HG03066 (cell line): ENCODE data around the gene DISP2.

Experiments used
- ATAC-seq: cut with Tn5 transposase; IDR thresholded peaks from one replicate; pipeline ENCODE4 v1.9.1; 2021; ENCODE audit warnings: low read depth; ENCODE audit not compliant: unreplicated experiment

Gene DISP2

DNA sequence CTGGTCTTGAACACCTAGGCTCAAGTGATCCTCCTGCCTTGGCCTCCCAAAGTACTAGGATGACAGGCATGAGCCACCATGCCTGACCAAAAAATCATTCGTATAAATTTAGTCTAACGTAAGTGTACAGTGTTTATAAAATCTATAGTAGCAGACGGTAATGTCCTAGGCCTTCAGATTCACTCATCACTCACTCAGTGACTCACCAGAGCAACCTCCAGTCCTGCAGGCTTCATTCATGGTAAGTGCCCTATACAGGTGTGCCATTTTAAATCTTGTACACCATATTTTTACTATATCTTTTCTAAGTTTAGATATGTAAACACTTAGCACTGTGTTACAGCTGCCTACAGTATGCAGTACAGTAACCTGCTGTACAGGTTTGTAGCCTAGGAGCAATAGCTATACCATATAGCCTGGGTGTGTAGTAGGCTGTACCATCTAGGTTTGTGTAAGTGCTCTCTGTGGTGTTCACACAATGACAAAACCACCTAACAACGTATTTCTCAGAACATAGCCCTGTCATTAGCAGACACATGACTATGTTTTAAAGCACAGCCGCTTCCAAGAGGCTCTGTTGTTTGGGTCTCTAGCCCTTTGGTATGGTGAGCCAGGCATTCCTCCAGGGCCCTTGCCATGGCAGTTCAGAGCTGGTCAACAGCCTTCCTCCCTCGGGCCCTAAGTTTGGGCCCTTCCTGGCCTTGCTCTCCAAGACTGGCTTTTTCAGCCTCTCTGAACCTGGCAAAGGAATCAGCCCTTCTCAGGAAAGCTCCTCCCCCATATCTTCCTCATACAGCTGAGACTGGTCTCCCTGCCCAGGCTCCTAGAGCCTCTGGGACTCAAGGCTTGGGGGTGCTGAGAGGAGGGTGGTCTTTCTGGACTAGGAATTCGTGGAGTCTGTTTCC, 15.4 kb upstream of the DISP2 start:
- no peak for ATAC-seq

DNA sequence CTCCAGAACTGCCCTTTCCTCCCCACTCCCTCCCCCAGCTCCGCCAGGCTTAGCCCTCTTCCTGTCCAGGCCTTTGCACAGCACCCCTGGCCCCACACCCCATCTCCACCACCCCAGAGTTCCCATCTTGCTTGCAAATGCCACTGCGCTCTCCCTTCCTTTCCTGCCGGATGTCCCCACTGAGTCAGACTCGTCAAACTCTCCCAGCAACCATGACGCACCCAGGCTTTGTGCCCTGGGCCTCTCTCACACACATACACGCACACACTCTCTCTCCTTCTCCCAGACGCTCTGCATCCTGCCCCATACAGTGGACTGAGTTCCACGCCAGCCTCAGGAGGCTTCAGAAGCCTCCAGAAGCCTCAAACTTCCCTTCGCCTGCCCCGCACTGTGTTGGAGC, 14.5 kb upstream of the DISP2 start:
- ATAC-seq = no peak

GRCh38 chr15:40344217-40344616, 13.8 kb upstream of the DISP2 start:
- ATAC-seq = no peak

GRCh38 chr15:40344631-40345120, 13.3 kb upstream of the DISP2 start:
- ATAC-seq = no peak

DNA sequence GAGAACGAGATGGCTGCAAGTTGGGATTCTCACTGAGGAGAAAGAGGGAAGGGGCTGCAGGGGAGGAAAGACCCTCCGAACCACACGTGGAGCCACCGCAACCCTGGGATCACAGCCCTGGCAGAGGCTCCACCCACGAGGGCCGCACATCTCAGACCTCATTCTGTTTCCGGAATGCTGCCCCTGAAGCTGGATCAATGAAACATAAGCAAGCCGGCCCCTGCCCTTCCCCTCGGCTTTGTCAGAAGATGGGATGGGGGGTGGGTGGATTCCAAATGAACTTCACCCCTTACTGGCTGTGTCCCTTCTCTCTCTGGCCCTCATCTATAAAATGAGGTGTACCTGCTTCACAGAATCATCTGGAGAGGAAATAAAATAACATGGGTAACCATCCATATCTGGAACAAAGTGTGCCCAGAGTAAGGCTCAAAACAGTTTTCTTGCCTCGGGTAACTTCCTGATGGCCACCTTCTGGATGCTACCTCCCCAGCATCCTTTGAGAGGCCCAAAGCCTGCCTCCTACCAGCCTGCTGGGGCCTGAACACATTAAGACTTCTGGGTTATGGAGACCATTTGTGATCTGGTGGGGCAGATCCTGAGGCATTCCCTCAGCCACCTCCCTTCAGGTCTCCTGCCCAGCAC, 12.7 kb upstream of the DISP2 start:
- no peak for ATAC-seq

GRCh38 chr15:40345867-40346578, 12.0 kb upstream of the DISP2 start:
- ATAC-seq = no peak

DNA sequence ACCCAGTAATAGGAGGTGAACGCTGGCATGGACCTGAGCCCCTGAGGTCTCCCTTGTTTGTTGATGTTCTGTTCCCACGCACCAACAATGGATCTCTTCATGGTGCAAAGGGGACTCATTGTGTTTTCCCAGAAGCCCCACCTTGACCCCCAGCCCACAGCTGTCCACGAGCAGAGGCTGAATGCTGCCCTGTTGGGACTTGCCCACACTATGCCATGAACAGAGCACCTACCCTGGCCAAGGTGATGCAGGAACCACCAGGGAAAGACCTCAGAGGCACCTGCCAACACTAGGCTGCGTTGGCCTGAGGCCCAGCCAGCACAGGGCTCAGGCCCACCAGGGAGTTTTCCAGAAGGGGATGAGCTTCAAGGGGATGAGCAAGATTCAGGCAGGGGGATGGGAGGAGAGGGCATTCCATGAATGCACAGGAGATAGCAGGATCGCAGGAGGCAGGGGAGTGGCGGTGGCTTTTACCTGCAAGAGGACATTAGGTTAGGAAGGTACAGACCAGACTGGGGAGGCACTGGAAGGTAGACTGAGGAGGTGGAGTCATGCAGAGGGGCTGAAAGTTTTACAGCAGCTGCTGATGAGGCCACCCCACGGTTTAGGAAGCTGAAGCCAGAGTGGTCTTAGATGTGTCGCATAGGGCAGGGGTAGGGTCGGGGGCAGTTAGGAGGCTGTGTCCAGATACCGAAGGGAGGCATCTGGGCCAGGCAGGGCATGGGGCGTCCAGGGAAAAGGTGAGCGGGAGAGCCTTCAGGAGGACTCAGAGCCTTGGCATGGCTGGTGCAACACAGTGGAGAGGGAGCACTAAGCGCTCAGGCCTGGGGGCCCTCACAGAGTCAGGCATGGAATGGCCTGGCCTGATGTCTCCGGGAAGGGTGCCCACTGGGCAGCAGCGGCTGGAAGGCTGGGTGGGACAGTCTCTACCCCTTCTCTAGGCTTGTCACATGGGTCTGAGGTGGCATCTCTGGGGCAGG, 11.2 kb upstream of the DISP2 start:
- no peak for ATAC-seq

- ATAC-seq = no peak
These were observed 10.2 kb upstream of the DISP2 start for GRCh38 chr15:40347559-40348473.

DNA sequence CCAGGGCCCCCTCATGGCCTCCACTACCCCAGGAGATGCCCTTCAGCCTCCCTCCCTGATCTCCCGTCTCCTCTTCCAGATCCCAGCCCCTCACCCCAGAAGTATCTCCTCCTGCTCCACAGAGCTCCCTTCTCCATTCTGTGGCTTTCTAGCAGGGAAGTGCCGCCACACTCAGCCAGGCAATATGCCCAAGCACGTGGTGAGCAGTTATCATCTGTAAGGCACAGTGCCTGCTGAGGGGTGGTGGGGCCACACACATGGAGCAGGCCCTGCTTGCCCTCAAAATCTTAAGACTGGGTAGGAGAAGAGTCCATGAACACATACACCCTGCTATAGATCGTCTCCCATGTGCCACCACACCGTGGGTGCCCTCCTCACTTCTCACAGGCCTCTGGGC, 9.5 kb upstream of the DISP2 start:
- ATAC-seq = no peak

DNA sequence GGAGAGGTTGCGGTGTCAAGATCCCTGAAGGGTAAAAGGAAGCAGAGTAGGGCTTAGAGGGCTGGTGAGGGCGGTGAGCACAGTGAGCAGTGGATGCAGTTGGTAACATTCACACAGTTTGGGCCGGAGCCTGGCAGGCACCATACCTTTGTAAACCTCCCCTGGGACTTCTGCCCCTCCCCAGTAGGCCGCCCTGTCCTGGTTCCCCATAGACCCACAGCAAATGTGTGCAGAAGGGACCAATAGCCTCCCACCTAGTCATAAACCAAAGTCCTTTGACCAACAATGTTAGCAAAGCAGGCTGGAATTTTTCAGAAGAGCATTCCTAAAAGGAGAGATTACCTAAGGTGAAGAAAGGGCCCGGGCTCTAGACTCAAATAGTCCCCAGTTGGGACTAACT, 8.9 kb upstream of the DISP2 start:
- ATAC-seq = no peak

- ATAC-seq = no peak
These were observed 5.6 kb upstream of the DISP2 start for GRCh38 chr15:40352281-40352901.

- ATAC-seq = no peak
These were observed 4.3 kb upstream of the DISP2 start for GRCh38 chr15:40353697-40354096.

GRCh38 chr15:40354408-40355171, 3.4 kb upstream of the DISP2 start:
- ATAC-seq = no peak

- ATAC-seq = no peak
These were observed 1.9 kb upstream of the DISP2 start for GRCh38 chr15:40355976-40356585.

- ATAC-seq = no peak
These were observed 773 bp upstream of the DISP2 start for GRCh38 chr15:40357246-40357645.

GRCh38 chr15:40358471-40359353, 693 bp downstream of the DISP2 start:
- peak; percentile 6 for ATAC-seq
